Heart right ventricle (tissue), 16 donors: Measurements from ENCODE around the gene CHD3. TPM values are rescaled to one million over a fixed set of nuclear protein-coding genes. Genes with fewer than 3 reads are reported as not detected.

ENCODE experiments used
- ATAC-seq, 8 donors: fragments of 200-7000 bp; cut with Tn5 transposase; one replicate each; pipeline ENCODE4 v1.9.1; 2020; ENCODE audit warnings: mild to moderate bottlenecking in 8 of 8, moderate library complexity in 8 of 8, moderate number of reproducible peaks in 1 of 8
- DNase-seq, 2 donors: peaks; one replicate each; pipeline ENCODE4 v3.0.0-alpha.2; 2020
- H3K27ac ChIP-seq, 10 donors: fragments of 200-600 bp; sonication (generic) in 2 of 10; one replicate each; pipeline versions ENCODE4 v1.5.0 to v1.8.0; 2020 to 2022; ENCODE audit warnings: mild to moderate bottlenecking in 3 of 10
- H3K27me3 ChIP-seq, 7 donors: fragments of 200-600 bp; one replicate each; pipeline ENCODE4 v1.8.0; 2021 to 2022; ENCODE audit warnings: mild to moderate bottlenecking in 2 of 7
- H3K36me3 ChIP-seq, 9 donors: fragments of 200-600 bp; sonication (generic) in 1 of 9; one replicate each; pipeline versions ENCODE4 v1.5.0 to v1.8.0; 2020 to 2022; ENCODE audit warnings: mild to moderate bottlenecking in 2 of 9
- H3K4me1 ChIP-seq, 9 donors: fragments of 200-600 bp; sonication (generic) in 1 of 9; one replicate each; pipeline versions ENCODE4 v1.5.0 to v1.8.0; 2020 to 2022; ENCODE audit warnings: mild to moderate bottlenecking in 4 of 9
- H3K4me3 ChIP-seq, 10 donors: fragments of 200-600 bp; sonication (generic) in 2 of 10; one replicate each; pipeline versions ENCODE4 v1.5.0 to v1.8.0; 2020 to 2022; ENCODE audit warnings: mild to moderate bottlenecking in 7 of 10, moderate library complexity in 2 of 10
- H3K9me3 ChIP-seq, 11 donors: fragments of 200-600 bp in 10 of 11; sonication (generic) in 2 of 11; one replicate each; pipeline versions ENCODE4 v1.5.0 to v1.8.0; 2013 to 2022; ENCODE audit warnings: mild to moderate bottlenecking in 2 of 11, control low read depth in 1 of 11, moderate library complexity in 1 of 11
- WGBS, 2 donors: extraction: QIAGEN DNeasy Blood & Tissue Kit; methylation state at CpG; one replicate each; pipeline ENCODE4 v1.1.7; 2013; ENCODE audit warnings: inconsistent platforms in 1 of 2; 5-methylcytosine and 5-hydroxymethylcytosine counted together
- intact Hi-C, 10 donors: fragments of 100-400 bp; cut with DNase I; formaldehyde crosslinking; loops; one replicate each; pipeline versions ENCODE4 v1.11.1 to v1.14.2; 2022
- polyA plus RNA-seq, 2 donors: library from polyadenylated mRNA; stranded (reverse); fragments of 200-250 nt; gene quantifications; one replicate each; pipeline ENCODE4 v1.2.3, GENCODE V29; 2013
- total RNA-seq, 10 donors: library from RNA; stranded (reverse); fragmentation: NEBNext Ultra II Directional in 3 of 10; extraction: Animal tissue kit (Norgen Biotek cat#: 25700) in 3 of 10; gene quantifications; one replicate each; pipeline versions ENCODE4 v1.2.1 to v1.2.4, GENCODE V29; 2021 to 2023
- TF ChIP-seq, protein P1 (sequence below), 9 donors: fragments of 200-600 bp; sonication (generic) in 2 of 9; IDR thresholded peaks; one replicate each; pipeline versions ENCODE4 v1.5.0 to v1.8.0; 2021 to 2022; ENCODE audit warnings: antibody characterized with exemption in 9 of 9, mild to moderate bottlenecking in 5 of 9, moderate library complexity in 1 of 9
- donor health status: Arrhythmogenic right ventricular cardiomyopathy.
- donor health status: ischemic (EF 13 %, LVEDD 7.1; RV severe dilation, severe dysfunction).
- donor health status: healthy with polysubstance abuse.
- donor health status: DM: no; HTN: yes; CAD: no.
- donor health status: DM: no; HTN: no; CAD: no.
- donor health status: ischemic (EF 25% LVEDD 6.9; RV normal size, moderate dysfunction).
- donor health status: ischemic (EF 25% LVEDD 5.7; RV mildly dilated, moderate dysfunction).
- donor health status: healthy.
- donor health status: DM: yes; HTN: yes; CAD: no.
- donor health status: Ischemic cardiomyopathy.
- donor health status: ischemic (EF 35%, LVEDD 5.7; RV mildly dilated, moderate dysfunction).
- donor health status: nonischemic (EF 11% LVEDD 7.7; RV severe dilation, severe dysfunction).
- donor health status: DM: yes; HTN: yes; CAD: no.
- donor health status: PGD.
- donor health status: ischemic (EF 29% LVEDD 5.4; RV normal size, mild dysfunction).
- donor health status: nonischemic (EF 23%, LVEDD 6.1; RV moderate dilation, normal function).

Gene CHD3
- total and polyA plus RNA-seq, 12 donors = 8.2 to 29.0 (median 11.1) TPM

GRCh38 chr17:7886227-7887037 is 2.2 kb upstream of the CHD3 start:
- Histone ChIP-seq H3K27ac (peak overlapping the region in 9 of 10 donors; percentile 81 to 98 (median 92)), H3K27me3 (no peaks in the 10 kb centered on the region), H3K9me3 (no peaks in the 10 kb centered on the region), H3K36me3 (peaks cover 0 to 19% (median 0%) of the 10 kb centered on the region in 9 donors), H3K4me3 (peak overlapping the region; percentile 40 to 96 (median 78)), H3K4me1 (peaks cover 19 to 79% (median 58%) of the 10 kb centered on the region in 9 donors)
- DNase-seq = peak in 1 of 2 donors; percentile 26
- 5 to 8% methylated on average over 30 of the region's 30 CpGs for WGBS, 2 donors
- intact Hi-C loops = loop anchor here in 3 of 10 donors (2.0 to 5.0 kb wide), 3 partner anchors 30 to 54 kb away; partner anchors contain the start of genes NAA38 (in 2 of the 3), CNTROB (in 1 of the 3), KDM6B (in 1 of the 3) and TRAPPC1 (in 1 of the 3)
- no peak for ATAC-seq
- TF ChIP-seq, protein P1, sequence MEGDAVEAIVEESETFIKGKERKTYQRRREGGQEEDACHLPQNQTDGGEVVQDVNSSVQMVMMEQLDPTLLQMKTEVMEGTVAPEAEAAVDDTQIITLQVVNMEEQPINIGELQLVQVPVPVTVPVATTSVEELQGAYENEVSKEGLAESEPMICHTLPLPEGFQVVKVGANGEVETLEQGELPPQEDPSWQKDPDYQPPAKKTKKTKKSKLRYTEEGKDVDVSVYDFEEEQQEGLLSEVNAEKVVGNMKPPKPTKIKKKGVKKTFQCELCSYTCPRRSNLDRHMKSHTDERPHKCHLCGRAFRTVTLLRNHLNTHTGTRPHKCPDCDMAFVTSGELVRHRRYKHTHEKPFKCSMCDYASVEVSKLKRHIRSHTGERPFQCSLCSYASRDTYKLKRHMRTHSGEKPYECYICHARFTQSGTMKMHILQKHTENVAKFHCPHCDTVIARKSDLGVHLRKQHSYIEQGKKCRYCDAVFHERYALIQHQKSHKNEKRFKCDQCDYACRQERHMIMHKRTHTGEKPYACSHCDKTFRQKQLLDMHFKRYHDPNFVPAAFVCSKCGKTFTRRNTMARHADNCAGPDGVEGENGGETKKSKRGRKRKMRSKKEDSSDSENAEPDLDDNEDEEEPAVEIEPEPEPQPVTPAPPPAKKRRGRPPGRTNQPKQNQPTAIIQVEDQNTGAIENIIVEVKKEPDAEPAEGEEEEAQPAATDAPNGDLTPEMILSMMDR (IDR thresholded peaks at IDR 0.05) = peak in 1 of 9 donors; percentile 2

GRCh38 chr17:7887038-7887481 is 1.5 kb upstream of the CHD3 start:
- ATAC-seq (no peak), DNase-seq (no peak)
- peaks cover 19 to 73% (median 52%) of the 10 kb centered on the region in 9 donors for H3K4me1 ChIP-seq
- no peaks in the 10 kb centered on the region for H3K27me3 ChIP-seq
- H3K9me3 ChIP-seq = no peaks in the 10 kb centered on the region
- intact Hi-C loops = loop anchor here in 3 of 10 donors (2.0 to 5.0 kb wide), 3 partner anchors 30 to 55 kb away; partner anchors contain the start of genes NAA38 (in 2 of the 3), CNTROB (in 1 of the 3), KDM6B (in 1 of the 3) and TRAPPC1 (in 1 of the 3)
- H3K4me3 ChIP-seq = peak overlapping the region in 9 of 10 donors; percentile 40 to 96 (median 79)
- TF ChIP-seq, protein P1 (IDR thresholded peaks at IDR 0.05) = no peak
- 6 to 7% methylated on average over 8 of the region's 8 CpGs for WGBS, 2 donors
- peak overlapping the region in 9 of 10 donors; percentile 81 to 98 (median 92) for H3K27ac ChIP-seq
- peaks cover 0 to 25% (median 0%) of the 10 kb centered on the region in 9 donors for H3K36me3 ChIP-seq

DNA sequence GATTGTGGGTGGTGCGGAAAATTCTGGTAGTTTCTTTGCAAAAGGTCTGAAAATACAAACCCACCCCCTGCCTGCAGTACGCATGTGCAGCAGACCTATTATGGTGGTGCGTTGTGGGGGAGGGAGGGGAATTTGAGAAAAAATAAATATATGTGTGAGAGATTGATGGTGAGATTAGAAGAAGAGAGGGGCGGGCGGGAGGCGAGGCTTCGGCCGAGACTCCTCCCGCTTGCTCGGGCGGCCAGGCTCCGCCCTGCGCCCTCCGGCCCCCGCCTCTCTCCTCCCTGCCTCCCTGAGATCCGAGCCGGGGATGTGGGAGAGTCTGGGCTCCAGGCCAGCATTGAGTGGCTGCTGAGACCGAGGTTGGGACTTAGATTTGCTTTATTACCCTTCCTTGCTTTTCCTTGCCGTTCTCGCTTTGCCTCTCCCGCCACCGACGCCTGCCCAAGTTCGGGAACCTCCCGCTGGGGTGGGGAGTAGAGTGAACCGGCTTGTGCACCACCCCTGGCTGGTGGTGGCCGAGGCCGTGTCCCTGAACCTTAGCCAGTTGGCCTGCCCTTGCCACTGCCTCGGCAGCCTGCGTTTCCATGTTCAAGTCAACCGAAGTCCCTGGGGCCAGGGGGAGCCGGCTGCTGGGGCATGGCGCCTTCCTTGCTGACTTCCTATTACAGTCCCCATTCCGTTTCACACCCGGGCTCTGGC is 956 bp upstream of the CHD3 start:
- intact Hi-C loops = loop anchor here in 3 of 10 donors (2.0 to 5.0 kb wide), 6 partner anchors 25 to 65 kb away; partner anchors contain the start of genes NAA38 (in 2 of the 3), CNTROB (in 1 of the 3), KDM6B (in 1 of the 3) and TRAPPC1 (in 1 of the 3)
- 0 to 3% methylated on average over 34 to 35 of the region's 35 CpGs for WGBS, 2 donors

More for the DNA sequence above, 956 bp upstream of the CHD3 start:
- peak; percentile 91 to 94 for DNase-seq
- Histone ChIP-seq H3K4me1 (peaks cover 19 to 68% (median 50%) of the 10 kb centered on the region in 9 donors), H3K4me3 (peak overlapping the region; percentile 23 to 96 (median 78)), H3K36me3 (peaks cover 0 to 31% (median 0%) of the 10 kb centered on the region in 9 donors), H3K27me3 (no peaks in the 10 kb centered on the region), H3K9me3 (no peaks in the 10 kb centered on the region), H3K27ac (peak overlapping the region; percentile 72 to 98 (median 92))
- ATAC-seq = peak; percentile 85 to 93 (median 88)
- TF ChIP-seq, protein P1 (IDR thresholded peaks at IDR 0.05) = peak in 1 of 9 donors; percentile 14
